HFFc6 (cell line): ENCODE results near the gene PLXNA4. TPM values are rescaled to one million over a fixed set of nuclear protein-coding genes. Genes with fewer than 3 reads are reported as not detected.

Experiments used
- DNase-seq: peaks from one replicate; pipeline ENCODE4 v3.0.0-alpha.2; 2018
- H3K27ac Mint-ChIP-seq: 2 replicates; pipeline ENCODE4 v1.8.0; 2020; ENCODE audit warnings: mild to moderate bottlenecking, mixed read lengths
- H3K27me3 Mint-ChIP-seq: 2 replicates; pipeline ENCODE4 v1.8.0; 2021; ENCODE audit warnings: mild to moderate bottlenecking, moderate library complexity, mixed read lengths; ENCODE audit not compliant: insufficient read depth
- H3K36me3 Mint-ChIP-seq: 2 replicates; pipeline ENCODE4 v1.8.0; 2021; ENCODE audit warnings: low read depth, mixed read lengths
- H3K4me1 Mint-ChIP-seq: 2 replicates; pipeline ENCODE4 v1.8.0; 2020; ENCODE audit warnings: low read depth, mixed read lengths
- H3K4me3 Mint-ChIP-seq: 2 replicates; pipeline ENCODE4 v1.8.0; 2020; ENCODE audit warnings: mild to moderate bottlenecking, moderate library complexity, mixed read lengths
- H3K9me3 Mint-ChIP-seq: 2 replicates; pipeline ENCODE4 v1.8.0; 2020; ENCODE audit warnings: mild to moderate bottlenecking, mixed read lengths
- total RNA-seq, 6 experiments: library from RNA; stranded (reverse); fragmentation: NEBNext Ultra II Directional; extraction: Animal tissue kit (Norgen Biotek cat#: 25700); gene quantifications; 2 replicates in 1 of 6; 3 replicates in 5 of 6; pipeline ENCODE4 v1.2.3, GENCODE V29; 2021
- TF ChIP-seq, protein P1 (sequence below): fragments of 200-600 bp; sonication (generic); IDR thresholded peaks from 2 replicates; pipeline ENCODE4 v1.5.0; 2021; ENCODE audit warnings: antibody characterized with exemption, mild to moderate bottlenecking

PLXNA4 gene
- total RNA-seq, 6 experiments from 2014 or later = 0.02 to 0.14 (median 0.05) TPM; not detected in 2

DNA sequence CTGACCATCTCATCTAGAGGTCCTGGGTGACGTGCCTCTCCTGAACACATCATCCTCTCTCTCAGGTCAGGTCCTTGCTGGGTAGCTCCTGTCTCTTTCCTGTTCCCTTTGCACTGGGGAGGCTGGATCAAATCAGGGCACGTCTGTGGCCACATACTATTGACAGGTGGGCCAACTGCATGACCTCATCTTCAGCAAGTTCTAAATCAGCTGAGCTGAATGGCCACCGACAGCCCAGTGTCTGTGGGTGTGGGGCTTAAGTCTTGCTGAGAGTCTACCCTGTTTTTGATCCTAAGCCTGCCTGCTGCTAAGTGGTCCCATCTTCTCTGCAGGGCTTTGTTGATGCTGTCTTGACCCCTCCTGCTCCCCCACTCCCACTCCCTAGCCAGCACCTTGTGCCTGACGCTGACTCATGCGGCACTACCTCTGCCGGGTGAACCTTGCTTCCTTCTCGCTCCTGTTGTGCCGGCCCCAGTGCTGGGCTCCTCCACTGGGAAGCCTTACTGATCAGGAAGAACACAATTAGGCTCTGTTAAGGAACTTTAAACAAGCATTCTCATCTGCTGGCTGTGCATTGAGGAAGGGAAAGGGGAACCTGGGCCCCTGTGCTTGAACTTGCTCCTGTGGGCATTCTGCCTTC lies 440.4 kb downstream of the PLXNA4 start:
- Mint-ChIP-seq H3K4me3 (no peak overlapping the region), H3K9me3 (no peaks in the 10 kb centered on the region), H3K36me3 (no peaks in the 10 kb centered on the region)

DNA sequence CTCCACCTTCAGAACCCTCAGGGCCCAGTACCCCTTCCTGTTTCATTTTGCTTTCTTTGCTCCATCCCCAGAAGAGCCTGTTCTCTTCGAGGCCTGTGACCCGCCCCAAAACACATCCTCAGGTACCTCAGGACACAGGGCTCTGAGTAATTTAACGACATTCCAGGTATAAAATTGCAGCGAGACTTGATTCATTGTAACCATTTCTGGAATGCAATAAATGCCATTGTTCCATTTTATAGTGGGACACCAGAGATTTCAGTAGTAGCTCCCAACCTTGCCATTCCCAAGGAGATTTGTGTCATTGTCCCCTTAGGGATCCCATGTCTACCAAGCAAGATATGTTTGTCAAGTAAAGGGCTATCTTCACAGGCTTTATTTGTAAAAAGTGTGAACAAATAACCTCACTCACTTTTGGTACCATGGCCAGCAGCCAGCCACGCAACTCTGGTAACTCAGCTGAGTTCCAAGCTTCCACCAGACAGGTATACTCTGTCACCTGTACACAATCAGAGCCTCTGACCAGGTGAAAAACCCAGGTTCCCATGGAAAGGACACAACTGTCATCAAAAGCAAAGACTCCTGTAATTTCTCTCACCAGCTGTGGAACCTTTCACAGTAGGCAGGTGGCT lies 441.3 kb downstream of the PLXNA4 start:
- Mint-ChIP-seq H3K4me1 (peaks cover 8% of the 10 kb centered on the region; the same call in 1 of the 2 replicates), H3K27ac (no peak overlapping the region), H3K4me3 (no peak overlapping the region), H3K36me3 (no peaks in the 10 kb centered on the region), H3K27me3 (peaks cover 21% of the 10 kb centered on the region), H3K9me3 (no peaks in the 10 kb centered on the region)
- no peak for DNase-seq
- TF ChIP-seq, protein P1, sequence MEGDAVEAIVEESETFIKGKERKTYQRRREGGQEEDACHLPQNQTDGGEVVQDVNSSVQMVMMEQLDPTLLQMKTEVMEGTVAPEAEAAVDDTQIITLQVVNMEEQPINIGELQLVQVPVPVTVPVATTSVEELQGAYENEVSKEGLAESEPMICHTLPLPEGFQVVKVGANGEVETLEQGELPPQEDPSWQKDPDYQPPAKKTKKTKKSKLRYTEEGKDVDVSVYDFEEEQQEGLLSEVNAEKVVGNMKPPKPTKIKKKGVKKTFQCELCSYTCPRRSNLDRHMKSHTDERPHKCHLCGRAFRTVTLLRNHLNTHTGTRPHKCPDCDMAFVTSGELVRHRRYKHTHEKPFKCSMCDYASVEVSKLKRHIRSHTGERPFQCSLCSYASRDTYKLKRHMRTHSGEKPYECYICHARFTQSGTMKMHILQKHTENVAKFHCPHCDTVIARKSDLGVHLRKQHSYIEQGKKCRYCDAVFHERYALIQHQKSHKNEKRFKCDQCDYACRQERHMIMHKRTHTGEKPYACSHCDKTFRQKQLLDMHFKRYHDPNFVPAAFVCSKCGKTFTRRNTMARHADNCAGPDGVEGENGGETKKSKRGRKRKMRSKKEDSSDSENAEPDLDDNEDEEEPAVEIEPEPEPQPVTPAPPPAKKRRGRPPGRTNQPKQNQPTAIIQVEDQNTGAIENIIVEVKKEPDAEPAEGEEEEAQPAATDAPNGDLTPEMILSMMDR = no peak

More for the DNA sequence above, 440.4 kb downstream of the PLXNA4 start:
- no peak overlapping the region for H3K27ac Mint-ChIP-seq
- TF ChIP-seq, protein P1 = no peak
- no peak for DNase-seq
- H3K4me1 Mint-ChIP-seq = no peaks in the 10 kb centered on the region
- H3K27me3 Mint-ChIP-seq = peaks cover 21% of the 10 kb centered on the region

DNA sequence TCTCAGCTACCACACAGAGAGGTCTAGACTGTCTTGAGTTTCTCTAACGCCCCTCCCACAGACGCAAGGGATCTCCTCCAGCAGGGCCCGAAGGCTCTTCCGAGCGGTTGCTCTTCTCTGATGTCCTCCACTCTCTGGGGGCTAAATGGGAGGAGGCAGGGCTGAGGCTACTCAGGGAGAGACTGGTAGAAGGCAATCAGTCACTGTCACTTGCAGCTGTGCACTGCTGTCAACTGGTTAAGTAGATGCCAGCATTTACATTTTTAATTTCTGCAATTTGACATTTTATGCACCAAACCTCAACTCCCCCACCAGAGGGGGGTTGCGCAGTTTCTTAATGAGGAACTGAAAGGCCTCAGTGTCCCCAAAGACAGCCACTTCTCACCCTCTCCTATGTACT lies 442.8 kb downstream of the PLXNA4 start:
- no peaks in the 10 kb centered on the region for H3K36me3 Mint-ChIP-seq
- TF ChIP-seq, protein P1 = no peak
- no peak overlapping the region for H3K27ac Mint-ChIP-seq
- H3K4me3 Mint-ChIP-seq = no peak overlapping the region
- H3K27me3 Mint-ChIP-seq = peaks cover 19% of the 10 kb centered on the region
- peaks cover 8% of the 10 kb centered on the region; the same call in 1 of the 2 replicates for H3K4me1 Mint-ChIP-seq
- no peak for DNase-seq
- no peaks in the 10 kb centered on the region for H3K9me3 Mint-ChIP-seq

DNA sequence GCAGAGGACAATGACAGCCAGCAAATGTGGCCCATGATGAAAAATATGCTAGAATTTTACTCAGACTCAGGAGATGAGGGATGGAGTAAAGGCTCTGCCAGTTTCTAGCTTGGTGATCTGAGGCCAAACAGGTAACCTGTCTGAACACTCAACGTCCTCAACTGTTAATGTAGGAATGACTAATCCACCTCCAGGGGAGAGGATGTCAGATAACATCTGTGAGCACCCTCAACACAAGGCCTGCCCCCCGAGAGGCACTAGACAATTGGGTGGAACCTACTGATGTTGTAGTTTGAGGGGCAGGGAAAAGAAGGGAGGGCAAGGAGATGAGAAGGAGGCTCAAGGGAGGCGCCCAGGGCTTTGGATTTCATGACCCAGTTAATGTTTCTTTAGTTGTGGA lies 445.1 kb downstream of the PLXNA4 start:
- TF ChIP-seq, protein P1 = no peak

DNA sequence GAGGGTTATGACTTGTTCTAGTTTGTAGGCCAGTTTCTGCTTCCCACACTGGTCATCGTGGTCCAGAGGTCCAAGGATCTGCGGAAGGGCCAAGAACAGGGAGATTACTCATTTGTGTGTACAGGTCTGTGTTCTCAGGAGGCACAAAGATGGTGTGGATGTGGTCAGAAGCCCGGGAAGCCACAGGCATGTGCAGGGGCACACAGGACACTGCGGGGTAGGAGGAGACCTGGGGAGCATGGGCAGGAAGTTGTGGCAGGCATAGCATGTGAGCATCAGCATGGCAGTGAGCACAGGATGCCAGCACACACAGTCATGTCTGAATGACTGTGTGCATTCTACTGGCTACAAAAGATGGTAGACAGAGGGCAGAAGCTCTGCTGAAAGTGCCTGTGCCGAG lies 445.8 kb downstream of the PLXNA4 start:
- Mint-ChIP-seq H3K4me1 (peaks cover 8% of the 10 kb centered on the region; the same call in 1 of the 2 replicates), H3K27ac (no peak overlapping the region), H3K4me3 (no peak overlapping the region), H3K36me3 (no peaks in the 10 kb centered on the region), H3K27me3 (peaks cover 25% of the 10 kb centered on the region), H3K9me3 (no peaks in the 10 kb centered on the region)
- TF ChIP-seq, protein P1 = no peak
- peak; percentile 4 for DNase-seq

More for the DNA sequence above, 445.1 kb downstream of the PLXNA4 start:
- Mint-ChIP-seq H3K4me3 (no peak overlapping the region), H3K27me3 (peaks cover 23% of the 10 kb centered on the region), H3K27ac (no peak overlapping the region), H3K36me3 (no peaks in the 10 kb centered on the region), H3K9me3 (no peaks in the 10 kb centered on the region), H3K4me1 (peaks cover 8% of the 10 kb centered on the region; the same call in 1 of the 2 replicates)
- DNase-seq = no peak
